PC-9 (cell line): ENCODE measurements around the gene YAP1.

ENCODE experiments used
- EZH2 ChIP-seq: fragments of 200-600 bp; sonication (generic); IDR thresholded peaks from 2 replicates; pipeline ENCODE4 v1.8.0; 2017; ENCODE audit warnings: antibody characterized with exemption, low read depth
- TF ChIP-seq, protein P1 (sequence below): fragments of 200-600 bp; sonication (generic); conservative IDR thresholded peaks from 2 replicates; pipeline ENCODE4 v1.6.1; 2017; ENCODE audit warnings: mixed run types, antibody characterized with exemption, mild to moderate bottlenecking, moderate library complexity

DNA sequence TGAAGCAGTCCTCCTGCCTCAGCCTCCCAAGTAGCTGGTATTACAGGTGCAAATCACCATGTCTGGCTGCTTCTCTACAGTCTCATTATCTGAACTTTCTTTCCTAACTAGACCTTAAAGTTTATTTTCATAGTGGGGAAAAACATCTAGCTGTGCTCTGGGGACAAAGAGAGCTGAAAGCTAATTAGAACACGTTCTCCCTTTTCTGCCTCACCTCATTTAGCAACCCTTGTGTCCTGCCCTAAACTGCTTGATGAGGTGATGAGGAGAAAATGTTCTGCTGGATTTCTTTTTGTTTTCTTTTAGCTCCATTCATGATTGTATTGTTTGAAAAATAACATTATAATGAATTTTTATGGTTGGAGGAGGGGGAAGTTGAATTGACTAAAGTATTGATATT is 84.7 kb downstream of the YAP1 start:
- TF ChIP-seq, protein P1, sequence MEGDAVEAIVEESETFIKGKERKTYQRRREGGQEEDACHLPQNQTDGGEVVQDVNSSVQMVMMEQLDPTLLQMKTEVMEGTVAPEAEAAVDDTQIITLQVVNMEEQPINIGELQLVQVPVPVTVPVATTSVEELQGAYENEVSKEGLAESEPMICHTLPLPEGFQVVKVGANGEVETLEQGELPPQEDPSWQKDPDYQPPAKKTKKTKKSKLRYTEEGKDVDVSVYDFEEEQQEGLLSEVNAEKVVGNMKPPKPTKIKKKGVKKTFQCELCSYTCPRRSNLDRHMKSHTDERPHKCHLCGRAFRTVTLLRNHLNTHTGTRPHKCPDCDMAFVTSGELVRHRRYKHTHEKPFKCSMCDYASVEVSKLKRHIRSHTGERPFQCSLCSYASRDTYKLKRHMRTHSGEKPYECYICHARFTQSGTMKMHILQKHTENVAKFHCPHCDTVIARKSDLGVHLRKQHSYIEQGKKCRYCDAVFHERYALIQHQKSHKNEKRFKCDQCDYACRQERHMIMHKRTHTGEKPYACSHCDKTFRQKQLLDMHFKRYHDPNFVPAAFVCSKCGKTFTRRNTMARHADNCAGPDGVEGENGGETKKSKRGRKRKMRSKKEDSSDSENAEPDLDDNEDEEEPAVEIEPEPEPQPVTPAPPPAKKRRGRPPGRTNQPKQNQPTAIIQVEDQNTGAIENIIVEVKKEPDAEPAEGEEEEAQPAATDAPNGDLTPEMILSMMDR, result no peak
- no peak for TF ChIP-seq EZH2
